ENCODE results near the gene RSPH3.

DNA sequence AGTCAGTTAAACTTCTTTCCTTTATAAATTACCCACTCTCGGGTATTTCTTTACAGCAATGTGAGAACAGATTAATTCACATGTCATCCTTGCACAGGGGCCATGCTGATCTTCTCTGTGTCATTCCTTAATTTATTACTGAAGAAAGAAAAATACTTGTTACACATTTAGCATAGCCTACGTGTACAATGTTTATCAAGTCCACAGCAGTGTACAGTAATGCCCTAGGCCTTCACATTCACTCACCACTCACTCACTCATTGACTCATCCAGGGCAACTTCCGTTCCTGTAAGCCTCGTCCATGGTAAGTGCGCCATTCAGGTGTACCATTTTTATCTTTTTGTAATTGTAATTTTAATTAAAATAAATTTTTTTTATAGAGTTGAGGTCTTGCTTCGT lies 73.6 kb downstream of the RSPH3 start:
- no peak for TF ChIP-seq RAD21 (conservative IDR thresholded peaks at IDR 0.05)
- no peak for TF ChIP-seq TAF1 (IDR thresholded peaks at IDR 0.05; ENCODE audit: low read depth)
- TF ChIP-seq, protein P1, sequence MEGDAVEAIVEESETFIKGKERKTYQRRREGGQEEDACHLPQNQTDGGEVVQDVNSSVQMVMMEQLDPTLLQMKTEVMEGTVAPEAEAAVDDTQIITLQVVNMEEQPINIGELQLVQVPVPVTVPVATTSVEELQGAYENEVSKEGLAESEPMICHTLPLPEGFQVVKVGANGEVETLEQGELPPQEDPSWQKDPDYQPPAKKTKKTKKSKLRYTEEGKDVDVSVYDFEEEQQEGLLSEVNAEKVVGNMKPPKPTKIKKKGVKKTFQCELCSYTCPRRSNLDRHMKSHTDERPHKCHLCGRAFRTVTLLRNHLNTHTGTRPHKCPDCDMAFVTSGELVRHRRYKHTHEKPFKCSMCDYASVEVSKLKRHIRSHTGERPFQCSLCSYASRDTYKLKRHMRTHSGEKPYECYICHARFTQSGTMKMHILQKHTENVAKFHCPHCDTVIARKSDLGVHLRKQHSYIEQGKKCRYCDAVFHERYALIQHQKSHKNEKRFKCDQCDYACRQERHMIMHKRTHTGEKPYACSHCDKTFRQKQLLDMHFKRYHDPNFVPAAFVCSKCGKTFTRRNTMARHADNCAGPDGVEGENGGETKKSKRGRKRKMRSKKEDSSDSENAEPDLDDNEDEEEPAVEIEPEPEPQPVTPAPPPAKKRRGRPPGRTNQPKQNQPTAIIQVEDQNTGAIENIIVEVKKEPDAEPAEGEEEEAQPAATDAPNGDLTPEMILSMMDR (IDR thresholded peaks at IDR 0.05; ENCODE audit: poor library complexity, severe bottlenecking), result no peak
- no peak for TF ChIP-seq EP300 (conservative IDR thresholded peaks at IDR 0.05; ENCODE audit: poor library complexity, severe bottlenecking)
- TF ChIP-seq EZH2 (IDR thresholded peaks at IDR 0.05; ENCODE audit: borderline replicate concordance, insufficient read depth, low read length, poor library complexity, severe bottlenecking), result no peak

Data from neural cell (in vitro differentiated cells).